HTERT RPE-1 (cell line): Measurements from ENCODE around the gene DRD2.

ENCODE experiments used
- in situ Hi-C: fragments of 300-500 bp; cut with MboI; formaldehyde crosslinking; loops from 4 replicates; pipeline ENCODE4 v1.14.3; 2020; ENCODE audit warnings: low sequenced_read_pairs

The DRD2 gene

GRCh38 chr11:113405724-113406478, 69.3 kb downstream of the DRD2 start:
- in situ Hi-C loops: no loop called here

GRCh38 chr11:113404859-113405430, 70.3 kb downstream of the DRD2 start:
- in situ Hi-C loops: no loop called here

- in situ Hi-C loops: no loop called here
Observed at GRCh38 chr11:113401718-113402117, 73.5 kb downstream of the DRD2 start.

GRCh38 chr11:113400631-113401230, 74.5 kb downstream of the DRD2 start:
- in situ Hi-C loops: no loop called here

GRCh38 chr11:113398669-113399430, 76.3 kb downstream of the DRD2 start:
- in situ Hi-C loops: no loop called here

GRCh38 chr11:113397821-113398220, 77.4 kb downstream of the DRD2 start:
- in situ Hi-C loops: no loop called here

- in situ Hi-C loops: no loop called here
Observed at GRCh38 chr11:113397212-113397611, 78.0 kb downstream of the DRD2 start.

GRCh38 chr11:113396690-113397089, 78.5 kb downstream of the DRD2 start:
- in situ Hi-C loops: no loop called here

GRCh38 chr11:113395782-113396336, 79.3 kb downstream of the DRD2 start:
- in situ Hi-C loops: no loop called here

- in situ Hi-C loops: no loop called here
Observed at GRCh38 chr11:113394919-113395318, 80.3 kb downstream of the DRD2 start.

- in situ Hi-C loops: no loop called here
Observed at GRCh38 chr11:113393501-113393985, 81.7 kb downstream of the DRD2 start.

- in situ Hi-C loops: no loop called here
Observed at GRCh38 chr11:113392236-113392921, 82.8 kb downstream of the DRD2 start.

GRCh38 chr11:113389272-113389671, 85.9 kb downstream of the DRD2 start:
- in situ Hi-C loops: no loop called here

GRCh38 chr11:113387605-113388211, 87.5 kb downstream of the DRD2 start, which contains the start of gene ANKK1:
Gene ANKK1, plus strand, starts transcription at chr11:113387779. Its CDS starts 106 bp downstream, at chr11:113387885.
- in situ Hi-C loops: no loop called here

- in situ Hi-C loops: no loop called here
Observed at GRCh38 chr11:113386866-113387265, 88.3 kb downstream of the DRD2 start.

- in situ Hi-C loops: no loop called here
Observed at GRCh38 chr11:113385749-113386148, 89.4 kb downstream of the DRD2 start.

GRCh38 chr11:113384551-113384950, 90.6 kb downstream of the DRD2 start:
- in situ Hi-C loops: no loop called here

- in situ Hi-C loops: no loop called here
Observed at GRCh38 chr11:113382121-113382520, 93.1 kb downstream of the DRD2 start.

- in situ Hi-C loops: no loop called here
Observed at GRCh38 chr11:113378692-113379091, 96.5 kb downstream of the DRD2 start.
